Natural killer cell treated with Interleukin-12 subunit alpha and Interleukin-12 subunit beta and Interleukin-15 and Interleukin-18, amount 100 ng/mL, for 72 hours (primary cell): ENCODE results near the gene METTL27. TPM values are rescaled to one million over a fixed set of nuclear protein-coding genes. Genes with fewer than 3 reads are reported as not detected.
"Not testable (repeated sequence)": the region's sequence is repeated elsewhere in the genome, so short reads cannot be mapped to it uniquely, and the experiment has no call there.

Experiments
- ATAC-seq, 2 donors: fragments of 150-1000 bp; cut with Tn5 transposase in 1 of 2; sonication (Bioruptor Pico), chemical (Tn5 transposase) in 1 of 2; 2 replicates each; pipeline ENCODE4 v1.10.0; 2021
- DNase-seq: peaks from one replicate; pipeline ENCODE4 v3.0.0; 2022; ENCODE audit warnings: low spot score
- H3K27ac Mint-ChIP-seq, 2 donors: 1 replicate in 1 of 2; 2 replicates in 1 of 2; pipeline ENCODE4 v1.8.0; 2022; ENCODE audit warnings: mixed read lengths in 2 of 2, mild to moderate bottlenecking in 1 of 2, moderate library complexity in 1 of 2
- H3K27me3 Mint-ChIP-seq, 2 donors: 1 replicate in 1 of 2; 2 replicates in 1 of 2; pipeline ENCODE4 v1.8.0; 2022; ENCODE audit warnings: mixed read lengths in 2 of 2
- H3K36me3 Mint-ChIP-seq: one replicate; pipeline ENCODE4 v1.8.0; 2022; ENCODE audit warnings: mixed read lengths
- H3K4me1 Mint-ChIP-seq, 2 donors: 1 replicate in 1 of 2; 2 replicates in 1 of 2; pipeline ENCODE4 v1.8.0; 2022; ENCODE audit warnings: low read depth in 2 of 2, mixed read lengths in 2 of 2, mild to moderate bottlenecking in 1 of 2
- H3K4me3 Mint-ChIP-seq: one replicate; pipeline ENCODE4 v1.8.0; 2022; ENCODE audit warnings: mixed read lengths
- H3K9me3 Mint-ChIP-seq: 2 replicates; pipeline ENCODE4 v1.8.0; 2022; ENCODE audit warnings: mixed read lengths
- total RNA-seq, 2 donors: library from RNA; stranded (reverse); gene quantifications; one replicate each; pipeline ENCODE4 v1.2.3, GENCODE V29; 2022

The METTL27 gene
- total RNA-seq, 2 donors from 2014 or later = not detected

DNA sequence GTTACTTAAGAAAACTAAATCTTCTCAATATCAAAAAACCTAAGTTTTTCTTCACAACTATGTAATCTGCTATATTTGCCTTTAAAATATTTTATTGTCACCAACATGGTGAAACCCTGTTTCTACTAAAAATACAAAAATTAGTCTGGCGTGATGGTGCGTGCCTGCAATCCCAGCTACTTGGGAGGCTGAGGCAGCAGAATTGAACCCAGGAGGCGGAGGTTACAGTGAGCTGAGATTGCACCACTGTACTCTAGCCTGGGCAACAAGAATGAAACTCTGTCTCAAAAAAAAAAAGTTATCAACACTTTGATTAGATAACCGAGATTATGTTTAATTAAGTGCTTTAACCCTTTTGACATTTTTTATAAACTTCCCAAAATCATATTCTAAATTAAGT, 39.9 kb downstream of the METTL27 start:
- Mint-ChIP-seq H3K27ac (no peak overlapping the region), H3K27me3 (peaks cover 6 to 12% of the 10 kb centered on the region in 2 donors), H3K36me3 (no peaks in the 10 kb centered on the region), H3K4me3 (no peak overlapping the region), H3K4me1 (no peaks in the 10 kb centered on the region), H3K9me3 (no peaks in the 10 kb centered on the region)
- ATAC-seq = no peak
- no peak for DNase-seq

DNA sequence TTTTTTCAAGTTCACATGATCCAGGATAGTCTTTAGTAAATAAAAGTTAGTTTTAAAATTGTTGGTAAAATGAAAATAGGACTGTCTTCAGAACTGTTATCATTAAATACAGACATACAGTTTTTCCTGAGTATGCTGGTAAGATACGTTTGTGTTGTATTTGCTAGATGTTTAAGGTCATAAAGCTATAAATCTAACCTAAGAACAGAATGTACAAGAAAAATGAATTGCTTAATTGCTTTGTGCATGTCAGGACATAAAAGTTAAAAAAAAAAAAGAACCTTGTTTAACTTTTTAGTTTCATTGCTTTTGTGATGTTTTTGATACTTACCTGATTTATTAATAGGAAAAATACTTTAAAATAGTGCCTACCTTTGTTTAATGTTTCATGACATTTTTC, 40.7 kb downstream of the METTL27 start:
- Mint-ChIP-seq H3K27ac (no peak overlapping the region), H3K36me3 (no peaks in the 10 kb centered on the region), H3K9me3 (no peaks in the 10 kb centered on the region), H3K4me1 (no peaks in the 10 kb centered on the region), H3K27me3 (peaks cover 6 to 12% of the 10 kb centered on the region in 2 donors), H3K4me3 (no peak overlapping the region)
- no peak for ATAC-seq
- no peak for DNase-seq

DNA sequence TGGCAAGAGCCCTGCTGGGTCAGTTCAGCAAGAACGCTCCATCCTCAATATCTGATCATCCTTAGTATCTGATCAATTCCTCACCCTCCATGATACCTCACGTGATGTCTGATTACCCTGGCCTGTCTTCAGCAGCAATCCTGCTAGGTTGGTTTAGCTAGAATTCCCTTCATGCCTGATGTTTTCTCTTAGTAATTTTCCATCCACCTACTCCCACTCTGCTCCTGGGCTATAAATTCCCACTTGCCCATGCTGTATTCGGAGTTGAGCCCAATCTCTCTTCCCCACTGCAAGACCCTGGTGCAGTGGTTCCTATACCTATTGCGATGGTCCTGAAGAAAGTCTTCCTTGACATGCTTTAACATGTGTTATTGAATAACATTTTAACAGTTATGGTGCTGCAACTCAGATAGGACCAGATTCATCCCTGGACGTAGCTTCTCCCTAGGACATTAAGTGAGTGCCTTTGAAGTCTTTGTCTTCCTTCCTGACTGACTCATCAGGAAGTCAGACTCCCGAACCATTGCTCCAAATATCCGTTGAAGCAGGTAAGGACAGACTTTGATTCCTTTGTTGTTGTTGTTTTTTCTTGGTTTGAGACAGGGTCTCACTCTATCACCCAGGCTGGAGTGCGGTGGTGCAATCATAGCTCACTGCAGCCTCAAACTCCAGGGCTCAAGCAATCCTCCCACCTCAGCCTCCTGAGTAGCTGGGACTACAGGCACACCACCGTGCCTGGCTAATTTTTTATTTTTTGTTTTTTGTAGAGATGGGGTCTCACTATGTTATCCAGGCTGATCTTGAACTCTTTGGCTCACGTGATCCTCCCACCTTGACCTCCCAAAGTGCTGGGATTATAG, 42.8 kb downstream of the METTL27 start:
- no peaks in the 10 kb centered on the region for H3K9me3 Mint-ChIP-seq
- DNase-seq (no peak), ATAC-seq (no peak)
- H3K27me3 Mint-ChIP-seq = peaks cover 2 to 9% of the 10 kb centered on the region in 2 donors
- no peaks in the 10 kb centered on the region for H3K36me3 Mint-ChIP-seq
- no peaks in the 10 kb centered on the region for H3K4me1 Mint-ChIP-seq
- no peak overlapping the region for H3K27ac Mint-ChIP-seq
- H3K4me3 Mint-ChIP-seq = no peak overlapping the region

GRCh38 chr7:73797176-73797575, 45.1 kb downstream of the METTL27 start:
- DNase-seq, H3K27me3 Mint-ChIP-seq, H3K27ac Mint-ChIP-seq, ATAC-seq, H3K36me3 Mint-ChIP-seq, H3K9me3 Mint-ChIP-seq, H3K4me1 Mint-ChIP-seq, H3K4me3 Mint-ChIP-seq: not testable (repeated sequence)

- DNase-seq, H3K9me3 Mint-ChIP-seq, H3K27ac Mint-ChIP-seq, H3K27me3 Mint-ChIP-seq, H3K4me3 Mint-ChIP-seq, H3K4me1 Mint-ChIP-seq, H3K36me3 Mint-ChIP-seq, ATAC-seq: not testable (repeated sequence)
Measured at GRCh38 chr7:73796656-73797055, 45.7 kb downstream of the METTL27 start.

DNA sequence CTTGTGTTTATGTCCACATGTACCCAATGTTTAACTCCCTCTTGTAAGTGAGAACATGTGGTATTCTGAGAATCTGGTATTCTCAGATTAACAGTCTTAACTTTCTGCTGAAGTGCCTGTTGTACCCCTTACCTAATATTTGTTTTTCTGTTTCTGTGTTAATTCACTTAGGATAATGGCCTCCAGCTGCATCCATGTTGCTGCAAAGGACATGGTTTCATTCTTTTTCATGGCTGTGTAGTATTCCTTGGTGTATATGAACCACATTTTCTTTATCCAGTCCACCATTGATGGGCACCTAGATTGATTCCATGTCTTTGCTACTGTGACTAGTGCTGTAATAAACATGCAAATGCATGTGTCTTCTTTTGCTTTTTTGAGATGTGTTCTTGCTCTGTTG, 47.1 kb downstream of the METTL27 start:
- not testable (repeated sequence) for H3K9me3 Mint-ChIP-seq, H3K4me1 Mint-ChIP-seq, H3K27ac Mint-ChIP-seq, ATAC-seq, H3K4me3 Mint-ChIP-seq, H3K36me3 Mint-ChIP-seq, DNase-seq, H3K27me3 Mint-ChIP-seq

DNA sequence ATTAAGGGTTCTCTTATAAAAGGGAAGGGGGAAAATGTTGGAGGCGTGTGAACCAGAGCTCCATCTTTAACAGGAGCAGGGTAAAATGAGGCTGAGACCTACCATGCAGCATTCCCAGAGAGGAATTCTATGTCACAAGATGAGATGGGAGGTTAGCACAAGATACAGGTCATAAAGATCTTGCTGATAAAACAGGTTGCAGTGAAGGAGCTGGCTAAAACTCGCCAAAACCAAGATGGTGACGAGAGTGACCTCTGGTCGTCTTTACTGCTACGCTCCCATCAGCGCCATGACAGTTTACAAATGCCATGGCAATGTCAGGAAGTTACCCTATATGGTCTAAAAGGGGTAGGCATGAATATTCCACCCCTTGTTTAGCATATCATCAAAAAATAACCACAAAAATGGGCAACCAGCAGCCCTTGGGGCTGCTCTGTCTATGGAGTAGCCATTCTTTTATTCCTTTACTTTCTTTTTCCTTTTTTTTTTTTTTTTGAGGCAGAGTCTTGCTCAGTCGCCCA, 51.1 kb downstream of the METTL27 start:
- not testable (repeated sequence) for H3K9me3 Mint-ChIP-seq, ATAC-seq, H3K36me3 Mint-ChIP-seq, DNase-seq, H3K4me3 Mint-ChIP-seq, H3K27me3 Mint-ChIP-seq, H3K27ac Mint-ChIP-seq, H3K4me1 Mint-ChIP-seq

GRCh38 chr7:73789051-73789450, 53.3 kb downstream of the METTL27 start:
- Mint-ChIP-seq H3K9me3 (no peaks in the 10 kb centered on the region), H3K4me3 (no peak overlapping the region), H3K27me3 (peaks cover 6% of the 10 kb centered on the region in 2 donors), H3K27ac (no peak overlapping the region), H3K4me1 (no peaks in the 10 kb centered on the region), H3K36me3 (no peaks in the 10 kb centered on the region)
- ATAC-seq (no peak), DNase-seq (no peak)

DNA sequence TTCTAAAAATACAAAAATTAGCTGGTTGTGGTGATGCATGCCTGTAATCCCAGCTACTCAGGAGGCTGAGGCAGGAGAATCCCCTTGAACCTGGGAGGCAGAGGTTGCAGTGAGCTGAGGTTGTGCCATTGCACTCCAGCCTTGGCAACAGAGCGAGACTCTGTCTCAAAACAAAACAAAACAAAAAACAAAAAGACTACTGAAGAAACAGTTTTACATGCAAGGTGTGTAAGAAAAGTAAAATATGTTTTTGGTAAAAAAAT, 54.6 kb downstream of the METTL27 start:
- DNase-seq, H3K27ac Mint-ChIP-seq, H3K27me3 Mint-ChIP-seq, H3K4me1 Mint-ChIP-seq, H3K4me3 Mint-ChIP-seq, H3K36me3 Mint-ChIP-seq, ATAC-seq, H3K9me3 Mint-ChIP-seq: not testable (repeated sequence)

GRCh38 chr7:73786588-73786987, 55.7 kb downstream of the METTL27 start:
- ATAC-seq (no peak), DNase-seq (no peak)
- H3K27ac Mint-ChIP-seq = no peak overlapping the region
- H3K4me3 Mint-ChIP-seq = no peak overlapping the region
- peaks cover 0 to 3% of the 10 kb centered on the region in 2 donors for H3K27me3 Mint-ChIP-seq
- no peaks in the 10 kb centered on the region for H3K4me1 Mint-ChIP-seq
- H3K9me3 Mint-ChIP-seq = no peaks in the 10 kb centered on the region
- H3K36me3 Mint-ChIP-seq = no peaks in the 10 kb centered on the region

Other genes starting within 250 kb of the METTL27 start
- gene MLXIPL, start 218.0 kb downstream of the METTL27 start, total RNA-seq = under 1 TPM in 1 of 2 donors, not detected in 1; 0.43 TPM
- gene VPS37D, start 174.7 kb downstream of the METTL27 start, total RNA-seq = under 1 TPM; 0.25 to 0.36 TPM
- 1 to 10 TPM; 8.0 to 9.2 TPM for gene DNAJC30, start 159.1 kb downstream of the METTL27 start, total RNA-seq
- 10 to 100 TPM; 76.4 to 99.9 TPM for gene BUD23, start 158.9 kb downstream of the METTL27 start, total RNA-seq
- gene STX1A, start 122.8 kb downstream of the METTL27 start, total RNA-seq = 10 to 100 TPM; 17.8 to 23.2 TPM
- 10 to 100 TPM; 16.9 to 24.2 TPM for gene ABHD11, start 103.7 kb downstream of the METTL27 start, total RNA-seq
- gene CLDN3, start 72.2 kb downstream of the METTL27 start, total RNA-seq = not detected
- gene CLDN4, start 11.5 kb downstream of the METTL27 start, total RNA-seq = not detected
- not detected for gene TMEM270, start 18.6 kb upstream of the METTL27 start, total RNA-seq
- under 1 TPM in 1 of 2 donors, not detected in 1; 0.10 TPM for gene ELN, start 185.7 kb upstream of the METTL27 start, total RNA-seq
- 10 to 100 TPM; 48.4 to 52.9 TPM for gene LIMK1, start 241.3 kb upstream of the METTL27 start, total RNA-seq